ACC112 (cell line): Measurements from ENCODE around the gene SLC66A2.

ENCODE experiments used
- H2AFZ ChIP-seq: fragments of 200-600 bp; sonication (generic); one replicate; pipeline ENCODE4 v1.6.0; 2017; ENCODE audit warnings: antibody characterized with exemption, low read length; ENCODE audit not compliant: unreplicated experiment
- H3K27ac ChIP-seq: fragments of 200-600 bp; sonication (generic); 2 replicates; pipeline ENCODE4 v1.5.1; 2014; ENCODE audit warnings: low read depth, mild to moderate bottlenecking, antibody characterized with exemption, low read length, moderate library complexity
- H3K27me3 ChIP-seq: fragments of 200-600 bp; sonication (generic); 2 replicates; pipeline ENCODE4 v1.6.1; 2014; ENCODE audit warnings: mild to moderate bottlenecking, antibody characterized with exemption, low read length, moderate library complexity, mixed read lengths; ENCODE audit not compliant: insufficient read depth
- H3K36me3 ChIP-seq: fragments of 200-600 bp; sonication (generic); 2 replicates; pipeline ENCODE4 v1.6.1; 2016; ENCODE audit warnings: mild to moderate bottlenecking, antibody characterized with exemption, low read length, moderate library complexity, mixed read lengths; ENCODE audit not compliant: insufficient read depth
- H3K4me1 ChIP-seq: fragments of 200-600 bp; sonication (generic); one replicate; pipeline ENCODE4 v1.6.1; 2016; ENCODE audit warnings: low read length, mixed read lengths; ENCODE audit not compliant: insufficient read depth, unreplicated experiment, control insufficient read depth
- H3K4me3 ChIP-seq: fragments of 200-600 bp; sonication (generic); 2 replicates; pipeline ENCODE4 v1.5.1; 2014; ENCODE audit warnings: mild to moderate bottlenecking, low read depth, low read length
- H3K79me2 ChIP-seq: fragments of 200-600 bp; sonication (generic); one replicate; pipeline ENCODE4 v1.6.0; 2016; ENCODE audit warnings: low read length; ENCODE audit not compliant: control insufficient read depth, unreplicated experiment, insufficient read depth

Gene SLC66A2

DNA sequence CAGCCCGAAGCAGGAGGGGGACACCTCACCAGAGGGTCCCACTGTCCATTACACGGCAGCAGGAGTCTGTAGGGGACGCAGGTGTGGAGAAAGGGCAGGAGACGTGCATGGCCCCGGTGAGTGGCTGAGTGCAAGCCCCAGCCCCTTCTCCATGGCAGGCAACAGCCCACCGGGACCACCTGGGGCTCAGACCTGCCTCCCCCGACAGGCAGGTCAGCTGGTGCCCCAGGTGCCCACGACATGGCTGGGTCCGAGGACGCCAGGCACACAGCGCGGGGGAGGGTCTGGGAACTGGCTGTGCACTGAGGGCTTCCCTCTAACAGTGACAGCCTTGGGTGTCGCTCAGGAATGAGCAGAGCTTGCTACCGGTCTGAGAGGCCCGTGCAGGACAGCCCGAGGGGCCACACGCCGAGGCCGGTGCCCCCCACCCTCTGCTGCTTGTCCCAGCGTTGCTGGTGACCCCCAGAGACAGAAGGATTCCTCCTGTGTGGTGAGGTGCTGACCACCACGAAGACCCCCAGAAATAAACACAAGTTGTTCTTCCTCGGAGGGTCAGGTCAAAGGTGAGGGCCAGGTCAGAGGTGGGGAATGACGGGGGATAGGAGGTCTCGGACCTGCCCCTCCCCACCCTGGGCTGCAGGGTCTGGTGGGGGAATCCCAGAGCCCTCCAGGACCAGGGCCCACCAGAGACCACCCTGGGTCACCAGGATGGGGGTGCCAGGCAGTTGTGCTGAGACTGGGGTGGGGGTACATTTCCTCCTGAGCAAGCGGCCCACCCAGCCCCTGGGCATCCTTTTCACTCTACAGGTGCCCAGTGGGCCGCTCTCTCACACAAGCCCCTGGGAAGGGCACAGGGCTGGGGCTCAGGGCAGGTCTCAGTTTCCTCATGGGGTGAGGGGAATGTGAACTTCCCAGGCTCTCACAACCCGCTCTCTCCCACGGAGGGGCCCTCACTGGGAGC, 50.6 kb downstream of the SLC66A2 start:
- Histone ChIP-seq H3K27ac (no peak overlapping the region), H3K4me3 (no peak overlapping the region), H2AFZ (no peak overlapping the region), H3K4me1 (no peaks in the 10 kb centered on the region), H3K79me2 (no peaks in the 10 kb centered on the region), H3K27me3 (no peaks in the 10 kb centered on the region), H3K36me3 (peaks cover 23% of the 10 kb centered on the region; the same call in 1 of the 2 replicates)

DNA sequence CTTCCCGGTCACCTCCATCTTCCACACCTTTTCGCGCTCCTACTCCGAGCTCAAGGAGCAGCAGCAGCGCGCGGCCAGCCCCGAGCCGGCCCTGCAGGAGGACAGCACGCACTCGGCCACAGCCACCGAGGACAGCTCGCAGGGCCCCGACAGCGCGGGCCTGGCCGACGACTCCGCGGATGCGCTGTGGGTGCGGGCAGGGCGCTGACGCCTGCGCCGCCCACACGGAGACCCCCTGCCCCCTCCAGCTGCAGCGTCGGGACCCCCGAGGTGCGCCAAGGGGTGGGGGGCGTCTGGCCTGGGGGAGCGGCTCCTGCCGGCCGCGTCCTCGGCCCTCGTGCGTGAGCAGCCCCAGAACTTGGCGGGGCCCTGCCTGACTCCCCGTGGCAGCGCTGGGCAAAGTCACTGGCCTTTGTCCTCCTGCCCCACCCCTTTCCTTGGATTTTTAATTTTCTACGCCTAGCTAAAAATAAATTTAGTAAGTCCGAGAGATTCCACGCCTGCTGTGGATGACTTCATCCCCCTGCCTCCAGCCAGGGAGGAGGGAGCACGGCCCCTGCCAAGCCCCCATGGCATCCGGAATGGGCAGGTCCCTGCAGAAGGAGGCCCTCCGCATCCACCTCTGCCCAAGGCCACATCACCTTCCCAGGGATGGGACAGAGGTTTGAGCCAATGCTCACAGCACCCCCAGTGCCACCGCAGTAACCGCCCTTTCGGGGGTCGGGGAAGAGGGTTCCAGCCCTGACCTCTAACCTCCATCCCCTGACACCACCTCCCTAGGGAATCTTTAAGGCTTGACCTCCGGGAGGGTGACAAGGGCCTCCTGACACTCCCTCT, 51.6 kb downstream of the SLC66A2 start:
- Histone ChIP-seq H3K27ac (no peak overlapping the region), H2AFZ (no peak overlapping the region), H3K36me3 (peaks cover 23% of the 10 kb centered on the region; the same call in 1 of the 2 replicates), H3K4me3 (no peak overlapping the region), H3K27me3 (no peaks in the 10 kb centered on the region), H3K79me2 (no peaks in the 10 kb centered on the region), H3K4me1 (no peaks in the 10 kb centered on the region)

DNA sequence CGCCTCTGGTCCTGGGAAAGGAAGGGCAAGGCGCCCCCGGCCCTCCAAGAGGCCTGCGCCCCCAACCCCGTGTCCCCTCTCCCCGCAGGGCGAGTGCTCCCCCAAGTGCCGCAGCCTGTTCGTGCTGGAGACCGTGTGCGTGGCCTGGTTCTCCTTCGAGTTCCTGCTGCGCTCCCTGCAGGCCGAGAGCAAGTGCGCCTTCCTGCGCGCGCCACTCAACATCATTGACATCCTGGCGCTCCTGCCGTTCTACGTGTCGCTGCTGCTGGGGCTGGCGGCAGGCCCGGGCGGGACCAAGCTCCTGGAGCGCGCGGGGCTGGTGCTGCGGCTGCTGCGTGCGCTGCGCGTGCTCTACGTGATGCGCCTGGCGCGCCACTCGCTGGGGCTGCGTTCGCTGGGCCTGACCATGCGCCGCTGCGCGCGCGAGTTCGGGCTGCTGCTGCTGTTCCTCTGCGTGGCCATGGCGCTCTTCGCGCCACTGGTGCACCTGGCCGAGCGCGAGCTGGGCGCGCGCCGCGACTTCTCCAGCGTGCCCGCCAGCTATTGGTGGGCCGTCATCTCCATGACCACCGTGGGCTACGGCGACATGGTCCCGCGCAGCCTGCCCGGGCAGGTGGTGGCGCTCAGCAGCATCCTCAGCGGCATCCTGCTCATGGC, 52.4 kb downstream of the SLC66A2 start:
- no peak overlapping the region for H3K27ac ChIP-seq
- no peak overlapping the region for H2AFZ ChIP-seq
- H3K79me2 ChIP-seq: no peaks in the 10 kb centered on the region
- H3K27me3 ChIP-seq: no peaks in the 10 kb centered on the region
- peaks cover 23% of the 10 kb centered on the region; the same call in 1 of the 2 replicates for H3K36me3 ChIP-seq
- H3K4me3 ChIP-seq: no peak overlapping the region
- no peaks in the 10 kb centered on the region for H3K4me1 ChIP-seq

DNA sequence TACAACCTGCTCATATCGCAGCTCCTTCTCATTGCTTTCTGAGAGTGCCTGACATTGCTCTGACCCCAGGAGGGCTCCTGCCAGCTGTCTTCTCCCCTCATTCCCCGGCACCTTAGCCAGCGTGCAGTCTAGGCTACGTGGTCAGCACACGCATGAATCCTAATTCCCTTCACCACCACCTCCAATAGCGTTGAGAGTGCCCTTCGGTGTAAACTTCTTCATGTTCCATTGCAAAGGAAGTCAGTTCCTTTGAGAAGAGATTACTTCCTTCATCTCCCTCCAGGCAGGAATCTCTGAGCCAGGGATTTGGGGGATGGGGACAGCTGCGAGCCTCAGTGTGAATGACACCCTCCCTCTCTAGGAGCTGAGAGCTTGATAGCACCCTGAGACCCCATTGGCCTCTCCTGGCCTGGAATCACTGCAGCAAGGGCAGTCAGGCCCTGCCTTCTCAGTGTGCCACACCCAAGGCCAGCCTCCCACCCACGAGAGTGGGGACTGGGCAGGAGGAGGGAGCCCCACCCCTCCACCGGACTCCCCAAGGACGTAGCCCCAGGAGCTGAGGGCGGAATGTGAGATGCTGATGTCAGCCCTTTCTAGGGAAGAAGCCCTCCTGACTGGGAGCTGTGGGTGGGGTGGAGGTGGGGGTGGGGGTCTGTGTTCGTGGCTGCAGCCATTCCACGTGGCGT, 53.4 kb downstream of the SLC66A2 start:
- H3K27me3 ChIP-seq: no peaks in the 10 kb centered on the region
- H3K4me1 ChIP-seq: no peaks in the 10 kb centered on the region
- H3K36me3 ChIP-seq: peaks cover 13% of the 10 kb centered on the region; the same call in 1 of the 2 replicates
- no peak overlapping the region for H3K4me3 ChIP-seq
- no peak overlapping the region for H2AFZ ChIP-seq
- no peak overlapping the region for H3K27ac ChIP-seq
- no peaks in the 10 kb centered on the region for H3K79me2 ChIP-seq

DNA sequence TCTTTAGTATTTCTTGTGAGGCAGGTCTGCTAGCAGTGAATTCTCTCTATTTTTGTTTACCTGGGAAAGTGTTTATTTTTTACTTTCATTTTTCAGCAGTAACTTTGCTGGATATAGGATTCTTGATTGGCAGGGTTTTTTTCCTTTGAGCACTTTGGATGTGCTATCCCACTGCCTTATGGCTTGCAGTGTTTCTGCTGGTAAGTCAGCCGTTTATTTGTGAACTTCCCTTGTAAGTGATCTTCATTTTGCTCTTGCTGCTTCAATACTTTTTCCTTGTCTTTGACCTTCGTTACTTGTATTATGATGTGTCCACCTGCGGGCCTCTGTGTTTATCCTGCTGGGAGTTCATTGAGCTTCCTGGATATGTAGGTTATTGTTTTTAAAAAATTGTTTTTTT, 54.7 kb downstream of the SLC66A2 start:
- H3K27ac ChIP-seq: no peak overlapping the region
- H3K4me1 ChIP-seq: no peaks in the 10 kb centered on the region
- H3K27me3 ChIP-seq: no peaks in the 10 kb centered on the region
- H3K79me2 ChIP-seq: no peaks in the 10 kb centered on the region
- H3K4me3 ChIP-seq: no peak overlapping the region
- H3K36me3 ChIP-seq: no peaks in the 10 kb centered on the region; the same call in 1 of the 2 replicates
- H2AFZ ChIP-seq: no peak overlapping the region

DNA sequence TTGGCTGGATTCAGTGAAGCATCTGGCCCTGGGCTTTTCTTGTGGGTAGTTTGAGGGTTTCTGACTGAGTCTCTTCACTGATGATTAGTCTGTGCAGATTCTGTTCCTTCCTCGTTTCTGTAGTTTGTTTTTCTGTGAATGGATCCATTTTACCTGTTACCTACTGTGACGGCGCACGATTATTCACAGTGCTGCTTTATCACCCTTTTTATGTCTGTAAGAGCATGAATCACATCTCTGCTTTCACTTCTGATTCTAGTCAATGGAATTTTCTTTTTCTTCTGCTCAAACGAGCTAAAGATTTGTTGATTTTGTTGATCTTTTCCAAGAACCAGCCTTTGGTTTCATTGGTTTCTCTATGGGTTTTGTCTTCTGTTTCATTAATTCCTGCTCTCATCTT, 60.8 kb downstream of the SLC66A2 start:
- Histone ChIP-seq H3K79me2 (no peaks in the 10 kb centered on the region), H3K27me3 (no peaks in the 10 kb centered on the region), H3K36me3 (no peaks in the 10 kb centered on the region), H3K4me1 (no peaks in the 10 kb centered on the region), H3K4me3 (no peak overlapping the region), H3K27ac (no peak overlapping the region), H2AFZ (no peak overlapping the region)

DNA sequence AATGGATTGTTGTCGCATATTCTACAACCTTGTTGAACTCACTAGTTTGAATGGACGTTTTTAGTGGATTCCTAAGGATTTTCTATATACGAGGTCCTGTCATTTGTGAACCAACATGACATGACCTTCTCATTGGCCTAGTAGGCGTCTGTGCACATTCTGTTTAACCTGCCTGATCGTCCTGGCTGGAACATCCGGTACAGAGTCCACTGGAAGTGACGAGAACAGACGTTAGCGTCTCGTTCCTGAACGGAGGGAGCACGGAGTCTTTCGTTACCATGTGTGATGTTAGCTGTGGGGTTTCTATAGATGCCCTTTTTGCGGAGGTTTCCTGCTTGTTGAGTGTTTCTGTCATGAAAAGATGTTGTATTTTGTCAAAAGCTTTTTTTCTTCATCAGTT, 61.9 kb downstream of the SLC66A2 start:
- Histone ChIP-seq H3K27me3 (no peaks in the 10 kb centered on the region), H3K79me2 (no peaks in the 10 kb centered on the region), H3K36me3 (no peaks in the 10 kb centered on the region), H2AFZ (no peak overlapping the region), H3K4me1 (no peaks in the 10 kb centered on the region), H3K27ac (no peak overlapping the region), H3K4me3 (no peak overlapping the region)

DNA sequence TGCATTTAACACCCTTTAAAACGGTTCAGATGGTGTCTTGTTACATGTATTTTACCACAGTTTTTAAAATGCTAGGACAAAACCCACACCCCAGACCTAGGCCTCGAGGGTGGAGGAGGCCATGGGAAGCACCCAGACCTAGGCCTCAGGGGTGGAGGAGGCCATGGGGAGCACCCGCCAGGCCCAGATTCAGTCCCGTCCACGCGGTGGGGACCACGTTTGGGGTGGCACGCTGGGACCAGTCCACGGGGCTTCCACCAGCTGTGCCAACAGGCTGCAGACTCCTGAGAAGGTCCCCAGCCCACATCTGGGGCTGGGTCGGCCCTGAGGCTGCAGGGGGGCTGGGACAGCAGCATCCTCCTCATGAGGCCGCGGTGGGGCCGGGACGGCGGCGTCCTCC, 63.4 kb downstream of the SLC66A2 start:
- H3K4me3 ChIP-seq: no peak overlapping the region
- H3K4me1 ChIP-seq: no peaks in the 10 kb centered on the region
- no peak overlapping the region for H3K27ac ChIP-seq
- H3K79me2 ChIP-seq: no peaks in the 10 kb centered on the region
- no peaks in the 10 kb centered on the region for H3K27me3 ChIP-seq
- H2AFZ ChIP-seq: no peak overlapping the region
- no peaks in the 10 kb centered on the region for H3K36me3 ChIP-seq

DNA sequence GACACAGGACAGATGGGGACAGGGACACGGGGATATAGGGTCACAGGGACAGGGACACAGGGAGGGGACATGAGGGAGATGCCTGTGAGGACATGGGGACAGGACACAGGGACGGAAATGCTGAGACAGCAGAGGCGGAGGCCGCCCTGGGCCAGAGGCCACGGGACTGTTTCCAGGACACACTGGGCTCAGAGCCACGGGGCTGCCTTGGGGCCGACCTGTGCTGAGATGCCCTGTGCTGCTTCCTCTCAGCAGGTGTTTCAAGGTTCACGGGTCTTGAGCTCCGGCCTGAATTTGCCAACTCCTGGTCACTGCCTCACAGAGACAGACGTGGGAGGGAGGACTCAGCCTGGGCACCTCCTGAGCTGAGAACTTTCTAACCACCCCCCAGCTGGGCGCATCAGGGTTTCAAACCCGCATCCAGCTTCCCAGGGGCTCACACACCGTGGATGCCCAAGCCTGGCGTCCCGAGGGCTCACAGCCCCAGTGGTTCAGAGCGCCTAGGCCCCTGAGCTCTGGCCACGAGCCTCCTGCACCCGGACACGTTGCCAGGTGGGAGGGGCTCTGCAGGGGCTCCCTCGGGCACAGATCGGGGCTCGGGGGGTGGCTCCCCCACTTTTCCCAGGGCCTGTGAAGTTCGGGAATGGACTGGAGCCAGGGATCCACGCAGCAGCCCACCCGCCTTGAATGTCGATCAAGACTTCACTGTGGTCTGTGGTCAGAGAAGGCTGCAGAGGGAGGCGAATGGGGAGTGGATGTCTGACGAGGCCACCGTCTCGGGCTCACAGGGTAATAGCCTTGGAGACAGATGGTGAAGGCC, 64.1 kb downstream of the SLC66A2 start:
- H3K79me2 ChIP-seq: no peaks in the 10 kb centered on the region
- no peaks in the 10 kb centered on the region for H3K4me1 ChIP-seq
- H3K27ac ChIP-seq: no peak overlapping the region
- no peaks in the 10 kb centered on the region for H3K27me3 ChIP-seq
- no peaks in the 10 kb centered on the region for H3K36me3 ChIP-seq
- no peak overlapping the region for H2AFZ ChIP-seq
- H3K4me3 ChIP-seq: no peak overlapping the region
